IMR-90 (cell line): ENCODE measurements around the gene PNPLA5. TPM values are rescaled to one million over a fixed set of nuclear protein-coding genes. Genes with fewer than 3 reads are reported as not detected.

Experiments
- ATAC-seq: fragments of 200-7000 bp; cut with Tn5 transposase; 2 replicates; pipeline ENCODE4 v1.9.1; 2020; ENCODE audit warnings: low read depth, mild to moderate bottlenecking, moderate library complexity
- BruUV-seq: library from RNA; stranded (reverse); fragments of 400-500 nt; replicated peaks from 2 replicates; lab custom pipeline; 2021; lab: Mats Ljungman, UMichigan
- CTCF ChIA-PET: fragments of 300-600 bp; formaldehyde crosslinking; extraction: SDS; loops from one replicate; lab custom pipeline; 2021; ENCODE audit warnings: antibody characterized with exemption; lab: Yijun Ruan, JAX
- POLR2A ChIA-PET: fragments of 300-600 bp; sonication (Branson Sonifier 250); formaldehyde crosslinking; loops from one replicate; lab custom pipeline; 2022; ENCODE audit warnings: antibody characterized with exemption; ENCODE audit not compliant: unreplicated experiment; lab: Charles Lee
- DNase-seq: peaks from one replicate; pipeline ENCODE4 v3.0.0; 2013
- H2AFZ ChIP-seq: replicated peaks from 2 replicates; pipeline ENCODE3; 2013; ENCODE audit warnings: low read length, mild to moderate bottlenecking; ENCODE audit not compliant: poor library complexity
- H2AK5ac ChIP-seq: 2 replicates; pipeline ENCODE4 v1.6.1; 2013; ENCODE audit warnings: low read depth, low read length, inconsistent platforms
- H2AK9ac ChIP-seq: replicated peaks from 2 replicates; pipeline ENCODE3; 2013; ENCODE audit warnings: mild to moderate bottlenecking, low read depth, low read length, moderate library complexity; ENCODE audit not compliant: poor library complexity
- H2BK120ac ChIP-seq: 2 replicates; pipeline ENCODE4 v1.6.1; 2013; ENCODE audit warnings: low read depth, low read length, inconsistent platforms
- H2BK15ac ChIP-seq: 3 replicates; pipeline ENCODE4 v1.6.1; 2013; ENCODE audit warnings: low read depth, low read length, inconsistent platforms
- H2BK20ac ChIP-seq: 2 replicates; pipeline ENCODE4 v1.6.1; 2013; ENCODE audit warnings: low read depth, mild to moderate bottlenecking, inconsistent platforms, low read length, moderate library complexity
- H2BK5ac ChIP-seq: 2 replicates; pipeline ENCODE4 v1.6.1; 2013; ENCODE audit warnings: mild to moderate bottlenecking, low read depth, low read length, inconsistent platforms; ENCODE audit not compliant: poor library complexity, severe bottlenecking
- H3K14ac ChIP-seq: replicated peaks from 2 replicates; pipeline ENCODE4 v1.6.1; 2013; ENCODE audit warnings: low read depth, low read length, inconsistent platforms
- H3K18ac ChIP-seq: 2 replicates; pipeline ENCODE4 v1.6.1; 2013; ENCODE audit warnings: low read depth, low read length, control low read depth
- H3K23ac ChIP-seq: 2 replicates; pipeline ENCODE4 v1.6.1; 2013; ENCODE audit warnings: low read depth, low read length, inconsistent platforms
- H3K27ac ChIP-seq: 2 replicates; pipeline ENCODE4 v1.5.1; 2013; ENCODE audit warnings: mild to moderate bottlenecking, control low read depth, low read length; ENCODE audit not compliant: insufficient read depth
- H3K27me3 ChIP-seq: 2 replicates; pipeline ENCODE4 v1.6.1; 2013; ENCODE audit warnings: low read length; ENCODE audit not compliant: control insufficient read depth, insufficient read depth
- H3K36me3 ChIP-seq: 2 replicates; pipeline ENCODE4 v1.6.1; 2013; ENCODE audit warnings: low read length, mixed read lengths; ENCODE audit not compliant: control insufficient read depth, insufficient read depth
- H3K4ac ChIP-seq: 2 replicates; pipeline ENCODE4 v1.6.1; 2013; ENCODE audit warnings: low read depth, low read length, inconsistent platforms
- H3K4me1 ChIP-seq: 2 replicates; pipeline ENCODE4 v1.6.1; 2013; ENCODE audit warnings: low read length, mixed read lengths; ENCODE audit not compliant: control insufficient read depth, insufficient read depth
- H3K4me2 ChIP-seq: 2 replicates; pipeline ENCODE4 v1.6.1; 2013; ENCODE audit warnings: low read depth, mild to moderate bottlenecking, control low read depth, low read length, moderate library complexity
- H3K4me3 ChIP-seq: 2 replicates; pipeline ENCODE4 v1.5.1; 2013; ENCODE audit warnings: low read depth, mild to moderate bottlenecking, control low read depth, low read length, moderate library complexity; ENCODE audit not compliant: insufficient read depth
- H3K56ac ChIP-seq: 2 replicates; pipeline ENCODE4 v1.6.1; 2013; ENCODE audit warnings: low read length, inconsistent platforms; ENCODE audit not compliant: insufficient read depth; ENCODE audit errors: extremely low read depth
- H3K79me1 ChIP-seq, 2 experiments: 2 replicates each; pipeline ENCODE4 v1.6.1; 2013; ENCODE audit warnings: low read length in 2 of 2, inconsistent platforms in 1 of 2, low read depth in 1 of 2
- H3K9ac ChIP-seq: 2 replicates; pipeline ENCODE4 v1.6.1; 2013; ENCODE audit warnings: low read depth, low read length, control low read depth
- H3K9me1 ChIP-seq: 2 replicates; pipeline ENCODE4 v1.6.1; 2013; ENCODE audit warnings: low read length, inconsistent platforms; ENCODE audit not compliant: insufficient read depth
- H3K9me3 ChIP-seq: 2 replicates; pipeline ENCODE4 v1.6.1; 2013; ENCODE audit warnings: low read length; ENCODE audit not compliant: control insufficient read depth, insufficient read depth
- H4K20me1 ChIP-seq: 2 replicates; pipeline ENCODE4 v1.6.1; 2013; ENCODE audit warnings: low read length, inconsistent platforms; ENCODE audit not compliant: insufficient read depth
- H4K5ac ChIP-seq: 2 replicates; pipeline ENCODE4 v1.6.1; 2013; ENCODE audit warnings: mild to moderate bottlenecking, low read depth, low read length, control low read depth
- H4K8ac ChIP-seq, 2 experiments: 2 replicates each; pipeline ENCODE4 v1.6.1; 2013; ENCODE audit warnings: low read depth in 2 of 2, low read length in 2 of 2, control low read depth in 1 of 2, inconsistent platforms in 1 of 2
- H4K91ac ChIP-seq: 2 replicates; pipeline ENCODE4 v1.6.1; 2013; ENCODE audit warnings: low read depth, low read length, inconsistent platforms; ENCODE audit not compliant: insufficient read depth
- BHLHE40 ChIP-seq: fragments of 150-350 bp; IDR thresholded peaks from 2 replicates; pipeline ENCODE4 v1.6.1; 2016; ENCODE audit warnings: mild to moderate bottlenecking, low read depth, low read length
- CHD1 ChIP-seq: IDR thresholded peaks from 2 replicates; pipeline ENCODE4 v1.6.1; 2012; ENCODE audit warnings: low read depth, low read length, improper control_type of control experiment
- CTCF ChIP-seq: conservative IDR thresholded peaks from 2 replicates; pipeline ENCODE4 v1.5.1; 2012; ENCODE audit warnings: mild to moderate bottlenecking, low read depth, low read length, improper control_type of control experiment
- ELK1 ChIP-seq: fragments of 150-350 bp; IDR thresholded peaks from 2 replicates; pipeline ENCODE4 v1.6.1; 2016; ENCODE audit warnings: low read depth, mild to moderate bottlenecking, low read length, moderate library complexity, borderline replicate concordance
- MXI1 ChIP-seq: IDR thresholded peaks from 2 replicates; pipeline ENCODE4 v1.6.1; 2012; ENCODE audit warnings: low read depth, mild to moderate bottlenecking, low read length, moderate library complexity, borderline replicate concordance
- WGBS, 2 experiments: methylation state at CpG; one replicate each; pipeline versions ENCODE4 v1.1.5 to v1.1.7; 2013; ENCODE audit warnings: missing lambda C conversion rate in 2 of 2; ENCODE audit not compliant: insufficient read length in 1 of 2; ENCODE audit errors: extremely low coverage in 2 of 2; 5-methylcytosine and 5-hydroxymethylcytosine counted together
- dilution Hi-C: fragments of 300-500 bp; cut with HindIII; formaldehyde crosslinking; loops from one replicate; pipeline ENCODE4 v1.14.3; 2018; ENCODE audit warnings: low sequenced_read_pairs; ENCODE audit not compliant: unreplicated experiment
- in situ Hi-C: fragments of 300-500 bp; cut with MboI; formaldehyde crosslinking; loops from 3 replicates; pipeline ENCODE4 v1.14.3; 2019; ENCODE audit warnings: low sequenced_read_pairs, inconsistent platforms, mixed read lengths
- intact Hi-C: fragments of 100-400 bp; cut with micrococcal nuclease; formaldehyde crosslinking; loops from 2 replicates; pipeline ENCODE4 v1.10.0; 2022
- polyA plus RNA-seq, 3 experiments: library from polyadenylated mRNA; depleted of rRNA; stranded (reverse); fragments of >200 nt; gene quantifications; 2 replicates each; pipeline ENCODE4 v1.2.3, GENCODE V29; 2012; ENCODE audit warnings: low replicate concordance in 1 of 3
- total RNA-seq: library from RNA; depleted of rRNA; stranded (reverse); fragments of >200 nt; gene quantifications from 2 replicates; pipeline ENCODE4 v1.2.3, GENCODE V29; 2012

The PNPLA5 gene
- total and polyA plus RNA-seq, 2 of the 4 experiments (the other 2 are of a cell fraction), result 0.18 to 0.44 TPM

GRCh38 chr22:43917521-43917920 lies 25.7 kb upstream of the PNPLA5 start:
- peaks cover 34% of the 10 kb centered on the region for H3K4me1 ChIP-seq
- no peaks in the 10 kb centered on the region for H3K9me3 ChIP-seq
- 0 out of 4 replicates have a peak, but pooled peaks cover 0 to 6% of the 10 kb centered on the region in 2 experiments for H3K79me1 ChIP-seq
- peak overlapping the region; percentile 28 for H3K4ac ChIP-seq
- no peak overlapping the region for H3K23ac ChIP-seq
- peak overlapping the region; percentile 40 for H2AFZ ChIP-seq
- H3K9ac ChIP-seq, result no peak overlapping the region
- H3K4me3 ChIP-seq, result no peak overlapping the region
- no peak overlapping the region for H3K27ac ChIP-seq
- H3K27me3 ChIP-seq, result no peaks in the 10 kb centered on the region
- H2AK9ac ChIP-seq, result no peak overlapping the region
- BruUV-seq, result no TSS peak
- H2AK5ac ChIP-seq, result no peak overlapping the region
- DNase-seq (no peak), ATAC-seq (no peak)
- H4K5ac ChIP-seq, result no peak overlapping the region
- 0 out of 2 replicates have a peak overlapping the region, but pooled peaks have one; percentile 3 for H3K14ac ChIP-seq
- H3K18ac ChIP-seq, result peak overlapping the region; percentile 24; the same call in 1 of the 2 replicates
- TF ChIP-seq BHLHE40, result no peak
- TF ChIP-seq CTCF, result no peak
- TF ChIP-seq MXI1, result no peak
- TF ChIP-seq ELK1, result no peak
- TF ChIP-seq CHD1, result no peak
- H3K4me2 ChIP-seq, result no peak overlapping the region
- CTCF ChIA-PET, result interaction anchor here (0.9 kb wide), 1 partner anchor 28 kb away, joined by 3 read pairs; no protein-coding TSS in a partner anchor
- POLR2A ChIA-PET, result no interaction called here
- WGBS, 2 experiments, result no CpG with 5 or more reads among the region's 6 CpGs
- no peaks in the 10 kb centered on the region for H3K36me3 ChIP-seq
- in situ Hi-C loops (no loop called here), intact Hi-C loops (no loop called here), dilution Hi-C loops (no loop called here)
- no peak overlapping the region for H2BK5ac ChIP-seq
- no peak overlapping the region for H3K56ac ChIP-seq
- H2BK120ac ChIP-seq, result peak overlapping the region; percentile 44
- H4K20me1 ChIP-seq, result no peaks in the 10 kb centered on the region
- H3K9me1 ChIP-seq, result peaks cover 24% of the 10 kb centered on the region
- H2BK20ac ChIP-seq, result peak overlapping the region; percentile 62
- H4K91ac ChIP-seq, result peak overlapping the region; percentile 58; the same call in 1 of the 2 replicates
- H2BK15ac ChIP-seq, result peak overlapping the region; percentile 54; the same call in 2 of the 3 replicates
- H4K8ac ChIP-seq, result 0 out of 4 replicates have a peak overlapping the region, but pooled peaks of 1 of the 2 experiments have one; percentile 11
